Testis (tissue), 2 donors: ENCODE measurements around the gene STX11.

Experiments
- POLR2A ChIP-seq: fragments of 450-650 bp; IDR thresholded peaks from one replicate; pipeline ENCODE4 v1.6.1; 2017; ENCODE audit warnings: antibody characterized with exemption, mild to moderate bottlenecking, moderate library complexity
- TF ChIP-seq, protein P1 (sequence below), 3 experiments: fragments of 450-650 bp in 2 of 3; fragments of 200-600 bp in 1 of 3; sonication (generic) in 1 of 3; IDR thresholded peaks; one replicate each; pipeline ENCODE4 v1.5.1; 2016 to 2019; ENCODE audit warnings: antibody characterized with exemption in 3 of 3, mild to moderate bottlenecking in 2 of 3, moderate library complexity in 1 of 3

DNA sequence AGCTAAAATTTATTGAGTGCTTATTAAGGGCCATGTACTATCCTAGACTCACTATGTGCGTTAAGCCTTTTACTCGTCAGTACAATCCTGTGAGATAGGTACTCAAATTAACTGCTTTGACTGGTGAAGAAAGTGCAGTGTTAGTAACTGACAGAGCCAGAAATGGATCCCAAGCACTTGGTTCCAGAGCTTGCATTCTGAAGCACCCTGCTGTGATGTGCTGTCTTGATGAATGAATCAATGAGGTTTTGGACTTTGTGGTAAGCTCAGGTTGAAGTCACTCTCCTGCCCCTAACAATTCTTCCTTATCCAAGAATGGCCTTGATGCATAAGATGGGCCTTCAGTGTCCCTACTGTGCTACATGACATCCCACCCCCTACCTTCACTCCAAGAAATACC lies 3.7 kb downstream of the STX11 start:
- TF ChIP-seq, protein P1, sequence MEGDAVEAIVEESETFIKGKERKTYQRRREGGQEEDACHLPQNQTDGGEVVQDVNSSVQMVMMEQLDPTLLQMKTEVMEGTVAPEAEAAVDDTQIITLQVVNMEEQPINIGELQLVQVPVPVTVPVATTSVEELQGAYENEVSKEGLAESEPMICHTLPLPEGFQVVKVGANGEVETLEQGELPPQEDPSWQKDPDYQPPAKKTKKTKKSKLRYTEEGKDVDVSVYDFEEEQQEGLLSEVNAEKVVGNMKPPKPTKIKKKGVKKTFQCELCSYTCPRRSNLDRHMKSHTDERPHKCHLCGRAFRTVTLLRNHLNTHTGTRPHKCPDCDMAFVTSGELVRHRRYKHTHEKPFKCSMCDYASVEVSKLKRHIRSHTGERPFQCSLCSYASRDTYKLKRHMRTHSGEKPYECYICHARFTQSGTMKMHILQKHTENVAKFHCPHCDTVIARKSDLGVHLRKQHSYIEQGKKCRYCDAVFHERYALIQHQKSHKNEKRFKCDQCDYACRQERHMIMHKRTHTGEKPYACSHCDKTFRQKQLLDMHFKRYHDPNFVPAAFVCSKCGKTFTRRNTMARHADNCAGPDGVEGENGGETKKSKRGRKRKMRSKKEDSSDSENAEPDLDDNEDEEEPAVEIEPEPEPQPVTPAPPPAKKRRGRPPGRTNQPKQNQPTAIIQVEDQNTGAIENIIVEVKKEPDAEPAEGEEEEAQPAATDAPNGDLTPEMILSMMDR (IDR thresholded peaks at IDR 0.05) = no peak
- no peak for TF ChIP-seq POLR2A
